Liver (tissue), 9 donors: ENCODE measurements around the gene PTPRN2. TPM values are rescaled to one million over a fixed set of nuclear protein-coding genes. Genes with fewer than 3 reads are reported as not detected.

Source experiments
- DNase-seq: peaks from one replicate; pipeline ENCODE4 v3.0.0-alpha.2; 2017; ENCODE audit warnings: low spot score
- H3K27ac ChIP-seq, 2 donors: one replicate each; pipeline ENCODE4 v1.7.0; 2013; ENCODE audit warnings: inconsistent platforms in 2 of 2, low read length in 2 of 2, control low read depth in 1 of 2, low read depth in 1 of 2, mild to moderate bottlenecking in 1 of 2
- H3K27me3 ChIP-seq, 4 donors: one replicate each; pipeline versions ENCODE4 v1.6.1 to v1.7.0; 2013; ENCODE audit warnings: low read length in 3 of 4, inconsistent platforms in 1 of 4, mild to moderate bottlenecking in 1 of 4, moderate library complexity in 1 of 4; ENCODE audit not compliant: control insufficient read depth in 4 of 4, insufficient read depth in 4 of 4
- H3K36me3 ChIP-seq, 4 donors: one replicate each; pipeline versions ENCODE4 v1.6.1 to v1.7.0; 2013; ENCODE audit warnings: low read length in 3 of 4, mild to moderate bottlenecking in 3 of 4, low read depth in 1 of 4, moderate library complexity in 1 of 4; ENCODE audit not compliant: control insufficient read depth in 4 of 4, insufficient read depth in 3 of 4
- H3K4me1 ChIP-seq, 4 donors: one replicate each; pipeline versions ENCODE4 v1.6.1 to v1.7.0; 2013; ENCODE audit warnings: low read length in 3 of 4, mild to moderate bottlenecking in 3 of 4, moderate library complexity in 1 of 4; ENCODE audit not compliant: control insufficient read depth in 4 of 4, insufficient read depth in 4 of 4
- H3K4me3 ChIP-seq, 3 donors: one replicate each; pipeline versions ENCODE4 v1.6.1 to v1.7.0; 2013; ENCODE audit warnings: low read length in 3 of 3, control low read depth in 1 of 3, low read depth in 1 of 3, mild to moderate bottlenecking in 1 of 3
- H3K9ac ChIP-seq, 2 donors: one replicate each; pipeline ENCODE4 v1.7.0; 2013; ENCODE audit warnings: low read length in 2 of 2, mild to moderate bottlenecking in 2 of 2, moderate library complexity in 2 of 2, control low read depth in 1 of 2, low read depth in 1 of 2
- H3K9me3 ChIP-seq, 4 donors: one replicate each; pipeline versions ENCODE4 v1.6.1 to v1.7.0; 2013; ENCODE audit warnings: low read length in 3 of 4; ENCODE audit not compliant: control insufficient read depth in 4 of 4
- FOXA1 ChIP-seq: IDR thresholded peaks from 2 replicates; pipeline ENCODE4 v1.6.1; 2016; ENCODE audit warnings: antibody characterized with exemption
- FOXA2 ChIP-seq: IDR thresholded peaks from 2 replicates; pipeline ENCODE4 v1.6.1; 2016; ENCODE audit warnings: antibody characterized with exemption
- HNF4A ChIP-seq, 2 donors: conservative IDR thresholded peaks; 2 replicates each; pipeline ENCODE4 v1.6.1; 2016; ENCODE audit warnings: antibody characterized with exemption in 2 of 2, mild to moderate bottlenecking in 2 of 2
- HNF4G ChIP-seq: IDR thresholded peaks from 2 replicates; pipeline ENCODE4 v1.6.1; 2016; ENCODE audit warnings: antibody characterized with exemption
- JUND ChIP-seq, 2 donors: IDR thresholded peaks; 2 replicates each; pipeline ENCODE4 v1.6.1; 2016; ENCODE audit warnings: antibody characterized with exemption in 2 of 2
- MAX ChIP-seq: IDR thresholded peaks from 2 replicates; pipeline ENCODE4 v1.6.1; 2016; ENCODE audit warnings: antibody characterized with exemption
- RAD21 ChIP-seq, 2 donors: IDR thresholded peaks; 2 replicates each; pipeline ENCODE4 v1.6.1; 2016; ENCODE audit warnings: antibody characterized with exemption in 2 of 2, mild to moderate bottlenecking in 2 of 2
- YY1 ChIP-seq: IDR thresholded peaks from 2 replicates; pipeline ENCODE4 v1.6.1; 2016; ENCODE audit warnings: antibody characterized with exemption, mild to moderate bottlenecking
- WGBS: extraction: QIAGEN DNeasy Blood & Tissue Kit; methylation state at CpG from one replicate; pipeline ENCODE4 v1.1.7; 2013; 5-methylcytosine and 5-hydroxymethylcytosine counted together
- polyA plus RNA-seq, 2 donors: library from polyadenylated mRNA; stranded (reverse) in 1 of 2; unstranded in 1 of 2; fragments of 200-250 nt in 1 of 2; fragments of >200 nt in 1 of 2; fragmentation: Nextera tagmentation in 1 of 2; extraction: Ambion mirVana in 1 of 2; gene quantifications; one replicate each; pipeline versions ENCODE4 v1.2.1 to v1.2.3, GENCODE V29; 2013 to 2015
- total RNA-seq, 2 donors: library from RNA; depleted of rRNA; stranded (reverse); fragments of >200 nt; gene quantifications; one replicate each; pipeline ENCODE4 v1.2.3, GENCODE V29; 2014
- TF ChIP-seq, protein P1 (sequence below): fragments of 150-350 bp; IDR thresholded peaks from 2 replicates; pipeline ENCODE4 v1.5.1; 2017; ENCODE audit warnings: improper control_type of control experiment, low read depth, low read length; ENCODE audit not compliant: missing input control
- TF ChIP-seq, protein P2 (sequence below): IDR thresholded peaks from 2 replicates; pipeline ENCODE4 v1.6.1; 2016; ENCODE audit warnings: antibody characterized with exemption
- donor health status: healthy.
- donor health status: healthy.
- donor health status: healthy.
- donor health status: healthy.
- donor health status: healthy.

PTPRN2 gene
- total and polyA plus RNA-seq, 4 donors = 0.75 to 1.9 (median 1.1) TPM

DNA sequence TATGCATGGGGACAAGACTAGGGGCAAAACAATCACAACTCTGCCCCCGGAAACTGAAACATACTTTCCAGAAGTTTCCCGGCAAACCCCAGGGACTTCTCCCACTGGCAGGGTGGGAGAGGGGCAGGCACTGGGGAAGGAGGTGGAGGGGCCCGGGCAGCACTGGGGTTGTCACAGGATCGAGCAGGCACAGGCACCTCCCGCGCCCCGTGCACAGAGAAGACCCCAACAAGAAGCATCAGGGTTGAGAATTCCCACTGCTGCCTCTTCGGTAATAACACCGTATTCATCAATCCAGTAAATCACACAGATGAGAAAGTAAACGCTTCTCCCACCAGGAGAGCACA lies 490.5 kb downstream of the PTPRN2 start:
- H3K27ac ChIP-seq = no peak overlapping the region
- no peaks in the 10 kb centered on the region for H3K9me3 ChIP-seq
- no peaks in the 10 kb centered on the region for H3K27me3 ChIP-seq
- 87% methylated on average over 10 of the region's 10 CpGs for WGBS
- no peak for TF ChIP-seq HNF4A (conservative IDR thresholded peaks at IDR 0.05)
- TF ChIP-seq JUND (IDR thresholded peaks at IDR 0.05) = no peak
- TF ChIP-seq, protein P1, sequence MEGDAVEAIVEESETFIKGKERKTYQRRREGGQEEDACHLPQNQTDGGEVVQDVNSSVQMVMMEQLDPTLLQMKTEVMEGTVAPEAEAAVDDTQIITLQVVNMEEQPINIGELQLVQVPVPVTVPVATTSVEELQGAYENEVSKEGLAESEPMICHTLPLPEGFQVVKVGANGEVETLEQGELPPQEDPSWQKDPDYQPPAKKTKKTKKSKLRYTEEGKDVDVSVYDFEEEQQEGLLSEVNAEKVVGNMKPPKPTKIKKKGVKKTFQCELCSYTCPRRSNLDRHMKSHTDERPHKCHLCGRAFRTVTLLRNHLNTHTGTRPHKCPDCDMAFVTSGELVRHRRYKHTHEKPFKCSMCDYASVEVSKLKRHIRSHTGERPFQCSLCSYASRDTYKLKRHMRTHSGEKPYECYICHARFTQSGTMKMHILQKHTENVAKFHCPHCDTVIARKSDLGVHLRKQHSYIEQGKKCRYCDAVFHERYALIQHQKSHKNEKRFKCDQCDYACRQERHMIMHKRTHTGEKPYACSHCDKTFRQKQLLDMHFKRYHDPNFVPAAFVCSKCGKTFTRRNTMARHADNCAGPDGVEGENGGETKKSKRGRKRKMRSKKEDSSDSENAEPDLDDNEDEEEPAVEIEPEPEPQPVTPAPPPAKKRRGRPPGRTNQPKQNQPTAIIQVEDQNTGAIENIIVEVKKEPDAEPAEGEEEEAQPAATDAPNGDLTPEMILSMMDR = no peak
- no peaks in the 10 kb centered on the region for H3K4me1 ChIP-seq
- no peak overlapping the region for H3K4me3 ChIP-seq
- H3K36me3 ChIP-seq = no peaks in the 10 kb centered on the region
- no peak overlapping the region for H3K9ac ChIP-seq
- DNase-seq = no peak

- TF ChIP-seq MAX = no peak
- 64% methylated on average over 8 of the region's 8 CpGs for WGBS
- DNase-seq = no peak
Measured at GRCh38 chr7:158096582-158096981, 491.0 kb downstream of the PTPRN2 start.

GRCh38 chr7:158094671-158095226 lies 492.9 kb downstream of the PTPRN2 start:
- 65% methylated on average over 12 of the region's 12 CpGs for WGBS
- TF ChIP-seq, protein P1 = no peak
- TF ChIP-seq RAD21 (IDR thresholded peaks at IDR 0.05) = no peak
- no peak for TF ChIP-seq MAX
- no peak overlapping the region for H3K4me3 ChIP-seq
- H3K36me3 ChIP-seq = no peaks in the 10 kb centered on the region
- DNase-seq = no peak
- H3K27me3 ChIP-seq = no peaks in the 10 kb centered on the region
- H3K27ac ChIP-seq = no peak overlapping the region
- no peak overlapping the region for H3K9ac ChIP-seq
- no peaks in the 10 kb centered on the region for H3K4me1 ChIP-seq
- H3K9me3 ChIP-seq = no peaks in the 10 kb centered on the region

More at GRCh38 chr7:158096582-158096981, 491.0 kb downstream of the PTPRN2 start:
- H3K9ac ChIP-seq = no peak overlapping the region
- H3K9me3 ChIP-seq = no peaks in the 10 kb centered on the region
- H3K27me3 ChIP-seq = no peaks in the 10 kb centered on the region
- no peaks in the 10 kb centered on the region for H3K4me1 ChIP-seq
- H3K27ac ChIP-seq = no peak overlapping the region
- H3K4me3 ChIP-seq = no peak overlapping the region
- no peaks in the 10 kb centered on the region for H3K36me3 ChIP-seq

DNA sequence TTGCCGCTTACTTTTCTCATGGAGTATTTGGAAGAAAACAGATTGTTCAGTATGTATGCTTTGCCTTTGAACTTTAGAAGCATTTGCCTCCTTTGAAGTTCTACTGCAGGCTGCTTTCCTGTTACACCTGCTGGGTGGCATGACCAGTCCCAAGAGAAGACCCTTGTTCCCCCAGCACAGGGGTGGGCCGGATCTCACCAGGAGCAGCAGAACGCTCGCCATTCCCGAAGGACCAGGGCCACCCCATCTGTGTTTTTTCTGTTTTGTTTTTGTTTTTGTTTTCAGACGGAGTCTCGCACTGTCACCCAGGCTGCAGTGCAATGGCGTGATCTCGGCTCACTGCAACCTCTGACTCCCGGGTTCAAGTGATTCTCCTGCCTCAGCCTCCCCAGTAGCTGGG lies 493.6 kb downstream of the PTPRN2 start:
- Histone ChIP-seq H3K27me3 (no peaks in the 10 kb centered on the region), H3K4me1 (no peaks in the 10 kb centered on the region)
- WGBS = 92% methylated on average over 10 of the region's 10 CpGs

More for the DNA sequence above, 493.6 kb downstream of the PTPRN2 start:
- Histone ChIP-seq H3K9ac (no peak overlapping the region), H3K9me3 (no peaks in the 10 kb centered on the region), H3K36me3 (no peaks in the 10 kb centered on the region), H3K4me3 (no peak overlapping the region), H3K27ac (no peak overlapping the region)
- TF ChIP-seq, protein P2, sequence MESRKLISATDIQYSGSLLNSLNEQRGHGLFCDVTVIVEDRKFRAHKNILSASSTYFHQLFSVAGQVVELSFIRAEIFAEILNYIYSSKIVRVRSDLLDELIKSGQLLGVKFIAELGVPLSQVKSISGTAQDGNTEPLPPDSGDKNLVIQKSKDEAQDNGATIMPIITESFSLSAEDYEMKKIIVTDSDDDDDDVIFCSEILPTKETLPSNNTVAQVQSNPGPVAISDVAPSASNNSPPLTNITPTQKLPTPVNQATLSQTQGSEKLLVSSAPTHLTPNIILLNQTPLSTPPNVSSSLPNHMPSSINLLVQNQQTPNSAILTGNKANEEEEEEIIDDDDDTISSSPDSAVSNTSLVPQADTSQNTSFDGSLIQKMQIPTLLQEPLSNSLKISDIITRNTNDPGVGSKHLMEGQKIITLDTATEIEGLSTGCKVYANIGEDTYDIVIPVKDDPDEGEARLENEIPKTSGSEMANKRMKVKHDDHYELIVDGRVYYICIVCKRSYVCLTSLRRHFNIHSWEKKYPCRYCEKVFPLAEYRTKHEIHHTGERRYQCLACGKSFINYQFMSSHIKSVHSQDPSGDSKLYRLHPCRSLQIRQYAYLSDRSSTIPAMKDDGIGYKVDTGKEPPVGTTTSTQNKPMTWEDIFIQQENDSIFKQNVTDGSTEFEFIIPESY = no peak
- TF ChIP-seq FOXA2 = no peak
- TF ChIP-seq YY1 = no peak
- TF ChIP-seq FOXA1 = no peak
- TF ChIP-seq HNF4G = no peak
- no peak for DNase-seq
